GM18870 (cell line): ENCODE results near the gene MAML2.
"Not testable (repeated sequence)": the region's sequence is repeated elsewhere in the genome, so short reads cannot be mapped to it uniquely, and the experiment has no call there.

Experiments
- ATAC-seq: cut with Tn5 transposase; IDR thresholded peaks from one replicate; pipeline ENCODE4 v1.9.1; 2021; ENCODE audit warnings: moderate library complexity; ENCODE audit not compliant: unreplicated experiment

MAML2 gene

GRCh38 chr11:96272529-96273222, 70.3 kb downstream of the MAML2 start:
- ATAC-seq, result peak; percentile 58

- no peak for ATAC-seq
Measured at GRCh38 chr11:96271777-96272176, 71.2 kb downstream of the MAML2 start.

GRCh38 chr11:96271352-96271751, 71.6 kb downstream of the MAML2 start:
- ATAC-seq, result not testable (repeated sequence)

- ATAC-seq, result not testable (repeated sequence)
Measured at GRCh38 chr11:96268527-96268926, 74.5 kb downstream of the MAML2 start.

- peak; percentile 95 for ATAC-seq
Measured at GRCh38 chr11:96267496-96268032, 75.4 kb downstream of the MAML2 start.

GRCh38 chr11:96267001-96267495, 75.9 kb downstream of the MAML2 start:
- ATAC-seq, result no peak

- ATAC-seq, result no peak
Measured at GRCh38 chr11:96265972-96266371, 77.0 kb downstream of the MAML2 start.

GRCh38 chr11:96265220-96265737, 77.7 kb downstream of the MAML2 start:
- no peak for ATAC-seq

GRCh38 chr11:96264364-96264763, 78.6 kb downstream of the MAML2 start:
- no peak for ATAC-seq

GRCh38 chr11:96263238-96263763, 79.7 kb downstream of the MAML2 start:
- ATAC-seq, result no peak

- ATAC-seq, result no peak
Measured at GRCh38 chr11:96260532-96260931, 82.5 kb downstream of the MAML2 start.

- no peak for ATAC-seq
Measured at GRCh38 chr11:96260067-96260511, 82.9 kb downstream of the MAML2 start.

GRCh38 chr11:96259134-96259830, 83.7 kb downstream of the MAML2 start:
- no peak for ATAC-seq

- peak; percentile 79 for ATAC-seq
Measured at GRCh38 chr11:96257972-96258934, 84.7 kb downstream of the MAML2 start.

GRCh38 chr11:96257036-96257435, 86.0 kb downstream of the MAML2 start:
- ATAC-seq, result no peak

- peak; percentile 26 for ATAC-seq
Measured at GRCh38 chr11:96256215-96257011, 86.6 kb downstream of the MAML2 start.

GRCh38 chr11:96254854-96255253, 88.1 kb downstream of the MAML2 start:
- no peak for ATAC-seq

GRCh38 chr11:96254087-96254486, 88.9 kb downstream of the MAML2 start:
- peak; percentile 51 for ATAC-seq

GRCh38 chr11:96246718-96247552, 96.1 kb downstream of the MAML2 start:
- no peak for ATAC-seq
